HS-27A (cell line): Measurements from ENCODE around the gene MYOD1.

Experiments
- DNase-seq: peaks from one replicate; pipeline ENCODE4 v3.0.0-alpha.2; 2012; ENCODE audit warnings: low read depth, missing footprints

MYOD1 gene

DNA sequence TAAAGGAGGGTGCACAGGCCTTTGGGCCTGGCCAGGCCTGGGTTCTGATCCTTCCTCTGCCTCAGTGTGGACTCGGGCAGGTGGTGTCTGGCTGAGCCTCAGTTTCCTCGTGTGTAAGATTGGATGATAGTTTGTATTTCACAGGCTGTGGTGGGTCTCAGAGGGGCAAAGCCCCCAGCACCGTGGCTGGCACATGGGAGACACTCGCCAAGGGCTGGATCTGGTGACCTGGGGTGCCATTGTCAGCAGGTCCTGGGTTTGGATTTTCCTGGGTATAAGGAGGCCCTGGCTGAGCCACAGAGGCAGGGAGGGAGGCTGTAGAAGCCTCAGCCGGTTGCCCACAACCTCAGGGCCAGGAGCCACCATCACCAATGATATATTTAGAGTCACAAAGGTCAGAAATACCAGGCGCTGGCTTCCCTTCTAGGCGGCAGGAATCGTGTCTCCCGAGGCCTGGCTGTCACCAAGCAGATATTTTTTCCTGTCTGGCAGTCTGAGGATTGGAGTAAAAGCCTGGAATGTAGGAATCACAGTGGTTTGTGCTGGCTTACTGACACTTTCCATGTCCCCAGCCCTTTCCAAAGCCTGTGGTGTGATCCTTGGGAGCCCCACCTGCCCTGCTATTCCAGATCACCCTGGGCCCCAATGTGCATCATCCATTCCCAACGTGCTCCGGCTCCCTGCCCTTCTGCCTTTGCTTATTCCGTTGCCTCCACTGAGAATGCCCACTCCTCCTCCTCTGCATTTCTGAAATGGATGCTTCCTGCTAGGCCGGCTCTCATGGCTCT is 30.8 kb downstream of the MYOD1 start:
- DNase-seq, result no peak

DNA sequence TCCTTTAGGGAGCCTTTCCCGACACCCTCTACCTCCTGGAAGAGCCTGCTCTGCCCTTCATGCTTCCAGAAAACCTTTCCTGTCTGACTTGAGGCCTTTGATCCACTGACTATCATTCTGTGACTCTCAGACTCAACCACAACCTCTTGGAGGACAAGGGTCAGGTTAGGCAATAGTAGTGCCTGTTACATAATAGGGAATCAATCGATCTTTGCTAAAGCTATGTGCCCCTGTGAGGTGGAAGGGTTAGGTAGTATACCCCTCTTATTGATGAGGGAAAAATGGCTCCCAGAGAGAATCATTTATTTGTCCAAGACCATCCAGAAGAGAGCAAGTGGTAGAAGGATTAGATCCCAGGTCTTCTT is 31.4 kb downstream of the MYOD1 start:
- DNase-seq, result no peak

DNA sequence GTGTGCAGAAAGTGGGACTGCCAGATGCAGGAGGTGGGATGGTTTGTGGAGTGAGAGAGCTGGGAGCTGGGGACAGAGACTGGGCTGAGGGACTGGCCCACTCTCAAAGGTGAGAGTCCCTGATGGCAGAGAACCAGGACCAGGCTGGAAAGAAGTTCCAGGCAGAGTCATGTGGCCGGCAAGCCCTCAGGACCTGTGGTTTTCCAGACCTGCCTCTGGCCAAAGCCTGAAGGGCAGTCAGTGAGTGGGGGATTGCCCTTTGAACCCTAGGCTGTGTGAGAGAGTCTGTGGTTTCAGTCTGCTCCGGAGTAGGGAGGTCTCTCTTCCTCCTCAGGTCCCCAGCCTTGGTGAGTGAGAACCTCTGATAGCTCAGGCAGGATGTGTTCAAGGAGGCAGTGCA is 32.2 kb downstream of the MYOD1 start:
- no peak for DNase-seq

DNA sequence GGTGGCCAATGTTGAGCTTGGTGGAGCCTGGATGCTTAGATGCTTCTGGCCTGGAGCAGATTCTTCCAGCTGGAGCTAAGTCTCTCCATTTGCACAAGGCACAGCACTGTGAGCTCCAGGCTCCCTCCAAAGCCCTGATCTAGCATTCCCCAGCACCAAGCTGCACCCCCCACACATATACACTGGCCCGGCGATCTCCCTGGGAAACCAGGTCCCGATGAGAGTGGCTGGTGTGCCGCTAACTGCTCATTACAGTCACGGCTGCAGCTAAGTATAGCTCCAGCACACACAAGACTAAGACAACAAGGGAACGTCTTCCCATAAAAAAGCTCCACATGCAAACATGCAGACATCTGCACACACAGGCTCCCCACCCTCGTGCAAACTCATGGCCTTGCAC is 32.8 kb downstream of the MYOD1 start:
- DNase-seq, result no peak

DNA sequence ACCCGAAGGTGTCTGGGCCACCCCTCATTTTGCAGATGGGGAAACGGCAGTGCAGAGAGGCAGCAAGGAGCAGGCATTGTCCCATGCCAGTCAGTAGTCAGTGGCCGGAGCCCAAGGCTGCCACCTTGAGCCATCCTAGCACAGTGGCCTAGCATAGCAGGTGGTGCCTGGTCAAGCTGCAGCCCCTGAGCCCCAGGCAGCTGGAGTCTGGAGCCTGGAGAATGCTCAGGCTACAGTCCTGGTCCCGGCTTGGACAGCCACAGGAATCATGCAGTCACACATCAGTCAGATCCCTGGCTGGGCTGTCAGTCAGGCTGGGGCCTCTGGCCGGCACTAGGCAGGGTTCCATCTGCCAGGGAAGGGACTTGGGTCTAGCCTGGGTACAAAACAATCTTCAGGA is 33.8 kb downstream of the MYOD1 start:
- no peak for DNase-seq

DNA sequence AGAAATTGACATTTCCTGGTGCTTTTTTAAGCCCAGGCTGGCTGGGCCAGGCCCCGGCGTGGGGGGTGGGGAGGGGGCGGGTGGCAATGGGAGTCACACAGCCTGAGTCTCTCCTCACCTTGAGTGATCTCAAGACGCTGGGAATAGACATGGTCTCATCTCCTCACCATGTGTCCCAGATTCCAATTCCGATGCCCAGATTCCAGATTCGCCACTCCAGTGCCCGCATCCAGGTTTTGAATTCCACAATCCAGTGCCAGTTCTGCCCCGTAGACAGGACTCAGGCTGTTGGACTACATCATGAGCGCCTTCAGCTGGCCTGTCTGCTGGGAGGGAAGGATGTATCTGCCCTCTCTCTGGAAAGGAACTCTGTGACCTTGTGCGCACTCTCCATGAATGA is 34.3 kb downstream of the MYOD1 start:
- DNase-seq, result no peak

DNA sequence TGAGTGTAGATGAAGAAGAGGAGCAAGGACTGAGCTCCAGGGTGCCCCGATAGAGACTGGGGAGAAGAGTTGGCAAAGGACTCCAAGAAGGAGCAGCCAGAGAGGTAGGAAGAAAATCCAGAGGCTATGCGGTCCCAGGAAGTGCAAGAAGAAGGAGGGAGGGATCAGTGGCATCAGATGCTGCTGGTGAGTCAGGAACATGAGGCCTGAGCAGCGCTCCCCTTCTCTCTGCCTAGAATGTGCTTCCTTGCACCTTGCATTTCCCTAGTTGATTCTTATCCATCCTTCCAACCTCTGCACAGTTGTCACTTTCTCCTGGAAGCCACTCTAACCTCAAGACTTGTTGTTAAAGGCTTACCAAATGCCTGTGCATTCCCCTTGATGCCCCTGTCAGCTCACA is 36.5 kb downstream of the MYOD1 start:
- no peak for DNase-seq

DNA sequence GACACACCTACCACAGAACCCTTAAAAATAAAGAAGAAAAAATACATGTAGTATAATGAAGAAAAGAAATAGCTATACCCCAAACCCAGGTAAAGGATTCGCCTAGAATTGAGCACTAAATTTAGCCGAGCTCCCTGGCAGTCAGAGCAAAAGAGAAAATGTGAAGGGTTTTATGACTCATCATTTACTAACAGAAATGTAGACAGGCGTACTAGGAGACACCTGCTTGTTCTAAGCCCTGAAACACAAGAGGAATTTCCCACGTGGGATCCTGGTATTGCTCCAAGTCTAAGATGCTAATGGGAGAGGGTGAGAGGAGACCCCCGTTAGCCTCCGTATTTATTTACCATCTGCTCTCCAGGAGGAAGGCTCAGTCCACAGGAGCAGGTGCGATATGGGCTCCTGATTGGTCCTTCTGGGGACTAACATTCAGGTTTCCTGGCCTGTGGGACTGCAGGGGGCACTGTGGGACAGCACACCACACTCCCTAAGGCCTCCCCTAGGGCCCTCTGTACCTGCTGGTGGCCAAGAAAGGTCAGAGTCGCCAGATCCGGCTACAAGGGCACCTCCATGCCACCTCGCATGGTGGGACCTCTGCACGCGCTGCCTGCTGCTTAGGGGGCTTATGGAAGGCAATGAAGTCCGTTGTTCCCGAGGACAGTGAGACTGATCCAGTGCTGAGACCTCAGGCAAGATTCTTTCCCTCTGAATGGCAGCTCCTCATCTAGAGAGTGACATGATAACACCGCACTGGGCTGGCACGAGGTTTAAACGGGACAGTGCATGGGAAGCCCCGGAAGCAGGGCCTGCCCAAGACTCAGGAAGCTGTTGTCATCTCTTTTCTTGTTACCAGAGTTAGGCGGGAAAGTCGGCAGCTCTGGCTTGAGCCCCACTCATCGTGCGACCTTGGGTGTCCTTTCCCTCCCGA is 41.0 kb downstream of the MYOD1 start:
- peak; percentile 15 for DNase-seq

DNA sequence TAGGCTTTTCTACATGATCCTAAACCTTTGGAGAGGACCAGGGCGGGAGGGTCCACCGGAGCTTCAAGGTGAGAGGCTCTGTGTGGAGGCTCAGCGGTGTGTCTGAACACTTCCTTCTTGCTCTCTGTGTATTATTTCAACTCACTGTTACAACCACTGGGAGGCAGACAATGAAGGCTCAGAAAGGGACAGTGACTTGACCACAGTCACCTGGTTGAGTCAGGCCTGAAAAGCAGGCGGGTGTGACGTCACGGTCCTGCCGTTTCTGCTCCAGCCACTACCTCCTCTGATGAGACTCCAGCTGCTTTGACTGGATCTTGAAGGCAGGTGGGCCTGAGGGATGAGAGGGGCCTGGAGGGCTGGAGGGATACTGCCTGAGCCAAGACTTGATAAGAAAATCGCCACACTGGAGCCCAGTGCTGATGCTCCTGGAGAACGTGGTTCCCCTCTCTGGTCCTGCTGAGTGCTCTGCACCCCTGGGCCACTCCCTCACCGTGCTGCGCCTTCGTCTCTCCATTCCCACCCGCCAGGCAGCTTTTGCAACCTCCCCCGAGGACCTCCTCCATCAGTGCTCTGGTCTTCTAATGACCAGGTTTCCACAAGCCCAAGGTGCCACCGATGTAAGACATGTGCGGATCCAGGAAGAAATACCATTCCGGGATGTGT is 43.1 kb downstream of the MYOD1 start:
- DNase-seq, result no peak

DNA sequence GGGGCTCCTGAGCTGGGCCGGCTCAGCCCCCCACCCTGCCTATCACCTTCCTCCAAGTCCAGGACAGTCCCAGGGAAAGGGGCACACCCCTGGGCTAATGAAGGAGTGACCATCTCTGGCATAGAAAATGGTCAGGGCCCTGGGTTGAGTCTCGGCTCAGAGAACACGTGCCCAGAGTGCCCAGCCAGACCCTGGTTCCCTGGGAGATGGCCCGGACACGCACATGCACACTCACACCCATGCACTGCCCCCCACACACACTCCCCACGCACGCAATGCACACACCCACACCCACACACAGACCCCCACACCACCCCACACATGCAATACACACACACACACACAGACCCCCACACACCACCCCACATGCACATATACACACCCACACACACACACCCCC is 43.9 kb downstream of the MYOD1 start:
- no peak for DNase-seq

DNA sequence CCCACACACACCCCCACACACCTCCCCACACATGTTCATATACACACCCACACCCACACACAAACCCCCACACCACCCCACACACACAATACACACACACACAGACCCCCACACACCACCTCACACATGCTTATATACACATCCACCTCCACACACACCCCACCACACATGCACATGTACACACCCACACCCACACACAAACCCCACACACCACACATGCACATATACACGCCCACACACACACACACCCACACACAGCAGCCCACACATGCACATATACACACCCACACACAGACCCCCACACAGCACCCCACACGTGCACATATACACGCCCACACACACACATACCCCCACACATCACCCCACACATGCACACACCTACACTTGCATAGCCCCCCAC is 44.3 kb downstream of the MYOD1 start:
- DNase-seq, result no peak

DNA sequence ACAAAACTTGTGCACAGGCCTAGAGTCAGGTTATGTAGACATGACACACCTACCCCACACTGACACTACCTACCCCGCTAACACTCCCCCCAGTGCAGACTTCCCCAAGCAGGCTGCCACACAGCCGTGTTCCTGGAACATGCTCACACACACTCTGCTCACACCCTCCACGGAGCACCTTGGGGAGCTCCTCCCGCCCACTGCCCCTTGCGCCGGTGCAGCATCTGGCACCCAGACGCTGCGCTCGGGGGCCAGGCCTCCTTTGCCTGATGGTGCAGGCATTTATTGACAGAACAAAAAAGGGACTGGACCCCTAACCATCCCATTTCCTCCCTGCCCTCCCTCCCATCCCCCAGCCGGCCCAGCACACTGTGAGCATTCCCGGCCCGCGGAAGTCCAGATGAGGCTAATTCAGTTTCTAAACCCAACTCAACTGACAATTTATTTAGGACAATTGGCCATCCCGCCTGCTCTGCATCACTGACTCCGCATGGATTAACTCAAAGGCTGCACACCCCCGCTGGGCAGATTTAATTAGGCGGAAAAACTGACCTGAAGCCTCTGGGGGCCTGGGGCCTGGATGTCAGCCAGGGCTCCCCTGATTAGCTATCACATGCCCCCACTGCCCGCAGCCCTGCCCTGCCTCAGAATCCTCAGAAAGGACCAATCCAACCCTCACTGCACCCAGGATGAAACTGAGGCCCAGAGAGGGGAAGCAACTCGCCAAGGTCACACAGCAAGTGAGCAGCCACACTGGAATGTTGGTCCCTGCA is 45.3 kb downstream of the MYOD1 start:
- no peak for DNase-seq

DNA sequence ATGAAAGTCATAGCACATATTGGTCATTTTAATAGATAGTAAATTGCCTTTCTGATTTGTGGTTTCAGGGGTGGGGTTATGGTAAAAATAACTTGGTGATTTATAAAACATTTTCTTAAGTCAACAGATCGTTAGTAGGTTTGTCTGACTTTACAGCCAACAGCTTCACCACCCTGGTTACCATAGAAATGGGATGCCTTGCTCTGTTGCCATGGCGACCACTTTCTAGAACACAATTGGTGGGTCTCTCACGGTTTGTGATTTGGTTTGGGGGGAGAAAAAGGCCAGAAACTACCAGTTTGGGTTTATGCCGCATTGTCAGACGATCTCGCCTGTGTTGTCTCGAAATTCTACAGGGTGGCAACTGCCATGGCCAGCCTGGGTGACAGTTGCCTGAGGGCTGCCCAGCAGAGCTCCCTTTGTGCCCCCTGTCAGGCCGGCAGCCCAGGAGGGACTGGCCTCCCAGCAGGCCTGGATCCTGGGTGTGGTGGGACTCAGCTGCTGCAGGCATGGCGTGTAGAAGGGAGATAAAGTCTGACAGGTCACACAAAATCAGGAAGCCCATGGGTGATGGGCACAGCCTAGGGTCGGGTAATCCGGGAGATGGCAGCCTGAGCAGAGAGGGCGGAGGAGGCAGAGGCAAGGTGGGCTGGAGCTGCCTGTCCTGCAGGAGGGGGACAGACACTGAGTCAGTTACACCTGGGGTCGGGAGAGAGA is 46.1 kb downstream of the MYOD1 start:
- no peak for DNase-seq

DNA sequence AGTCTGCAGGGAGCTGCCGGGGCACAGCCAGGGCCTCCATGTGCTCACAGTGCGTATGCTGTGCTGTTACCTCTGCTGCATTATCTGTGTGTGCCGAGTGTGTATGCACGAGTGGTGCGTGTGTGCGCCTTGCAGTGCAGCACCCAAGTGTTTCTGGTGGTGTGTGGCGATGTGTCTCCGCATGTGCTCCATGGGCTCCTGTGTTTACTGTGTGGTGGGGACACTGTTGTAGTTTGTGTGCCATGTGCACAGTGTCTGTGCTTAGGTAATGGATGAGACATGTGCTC is 46.6 kb downstream of the MYOD1 start:
- DNase-seq, result no peak

DNA sequence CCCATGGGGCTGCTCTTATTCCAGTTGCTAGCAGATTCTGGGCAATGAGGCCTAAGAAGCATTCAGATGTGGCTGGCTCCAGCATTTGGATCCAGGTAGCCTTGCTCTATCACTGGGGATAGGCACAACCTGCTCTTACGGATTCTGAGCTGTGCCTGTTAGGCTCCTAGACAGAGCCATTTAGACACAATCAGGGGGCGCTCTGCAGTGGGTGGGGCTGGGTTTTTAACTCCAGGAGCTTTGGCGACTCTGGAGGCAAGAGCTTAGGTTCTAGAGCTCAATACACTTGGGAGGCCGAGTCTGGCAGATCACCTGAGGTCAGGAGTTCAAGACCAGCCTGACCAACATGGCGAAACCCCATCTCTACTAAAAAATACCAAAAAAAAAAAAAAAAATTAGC is 47.2 kb downstream of the MYOD1 start:
- DNase-seq, result no peak

DNA sequence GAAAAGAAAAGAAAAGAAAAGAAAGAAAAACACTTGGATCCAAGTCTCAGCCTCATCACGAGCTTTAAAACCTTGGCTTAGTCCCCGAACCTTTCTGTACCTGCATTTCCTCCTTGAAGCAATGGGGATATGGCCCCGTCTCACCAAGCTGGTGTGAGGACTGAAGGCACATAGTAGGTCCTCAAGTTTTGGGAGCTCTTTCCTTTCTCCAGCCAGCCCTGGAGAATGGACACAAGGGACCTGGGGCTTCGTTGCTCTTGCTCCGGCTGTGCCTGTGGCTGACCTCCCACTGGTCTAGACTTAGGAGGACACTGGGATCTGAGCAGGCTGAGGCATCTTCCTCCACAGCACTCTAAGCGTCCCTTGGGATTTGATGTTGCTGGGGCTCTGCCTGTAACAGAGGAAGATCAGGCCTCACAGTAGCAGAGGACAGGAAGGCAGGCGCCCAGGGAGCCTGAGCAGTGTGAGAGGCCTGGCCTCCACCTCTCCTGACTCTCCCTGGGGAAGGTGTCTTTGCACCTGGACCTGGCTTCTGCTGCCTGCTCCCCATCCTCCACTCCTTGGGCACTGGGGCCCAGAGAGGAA is 48.0 kb downstream of the MYOD1 start:
- no peak for DNase-seq

DNA sequence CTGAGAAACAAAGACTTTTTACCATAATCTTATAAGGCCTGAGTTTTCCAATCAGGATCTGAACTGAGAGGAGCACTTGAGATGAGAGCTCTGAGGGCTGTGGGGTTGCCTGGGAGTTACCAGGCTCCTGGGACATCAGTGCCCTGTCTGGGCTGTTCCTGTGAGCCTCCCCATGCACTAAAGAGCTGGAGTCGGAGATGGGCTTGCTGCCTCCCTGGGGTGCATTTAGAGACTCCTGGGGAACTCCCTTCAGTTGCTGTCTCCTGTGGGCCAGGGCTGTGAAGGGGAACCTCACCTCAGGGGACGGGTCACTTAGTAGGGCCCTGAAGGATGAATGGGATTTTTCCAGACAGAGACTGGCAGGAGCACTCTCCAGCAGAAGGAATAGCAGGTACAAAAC is 48.5 kb downstream of the MYOD1 start:
- DNase-seq, result no peak

DNA sequence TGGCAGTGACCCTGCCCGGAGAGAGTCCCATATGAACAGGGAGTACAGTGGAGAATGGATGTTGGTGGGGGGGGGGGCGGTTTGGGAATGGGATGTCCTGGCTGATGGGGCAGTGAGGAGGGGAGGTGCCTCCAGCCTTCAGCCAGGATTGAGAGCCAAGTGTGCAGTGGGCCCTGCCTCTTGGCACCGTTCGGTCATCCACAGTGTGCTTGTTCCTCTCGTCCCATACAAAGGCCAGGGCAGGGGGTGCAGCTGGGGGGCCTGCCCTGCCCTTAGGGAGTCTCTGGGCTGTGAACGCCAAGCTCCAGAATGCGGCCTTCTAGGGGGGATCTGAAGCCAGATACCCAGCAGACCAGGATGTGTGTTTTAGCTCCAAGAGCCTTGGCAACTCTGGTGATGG is 49.2 kb downstream of the MYOD1 start:
- DNase-seq, result no peak

DNA sequence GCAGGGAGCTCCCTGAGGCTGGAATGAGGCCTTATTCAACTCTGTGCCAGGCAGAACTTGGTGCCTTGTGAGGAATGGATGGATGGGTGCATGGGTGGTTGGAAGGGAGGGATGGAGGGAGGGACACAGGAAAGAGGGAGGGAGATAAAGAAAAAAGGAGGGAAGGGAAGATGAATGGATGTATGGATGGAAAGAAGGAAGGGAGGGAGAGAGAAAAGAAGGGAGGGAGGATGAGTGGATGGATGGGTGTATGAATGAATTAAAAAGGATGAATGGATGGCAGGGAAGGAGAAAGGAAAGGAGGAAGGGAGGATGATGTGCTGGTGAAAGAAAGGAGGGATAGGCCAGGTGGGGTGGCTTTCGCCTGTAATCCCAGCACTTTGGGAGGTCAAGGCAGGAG is 49.8 kb downstream of the MYOD1 start:
- no peak for DNase-seq

DNA sequence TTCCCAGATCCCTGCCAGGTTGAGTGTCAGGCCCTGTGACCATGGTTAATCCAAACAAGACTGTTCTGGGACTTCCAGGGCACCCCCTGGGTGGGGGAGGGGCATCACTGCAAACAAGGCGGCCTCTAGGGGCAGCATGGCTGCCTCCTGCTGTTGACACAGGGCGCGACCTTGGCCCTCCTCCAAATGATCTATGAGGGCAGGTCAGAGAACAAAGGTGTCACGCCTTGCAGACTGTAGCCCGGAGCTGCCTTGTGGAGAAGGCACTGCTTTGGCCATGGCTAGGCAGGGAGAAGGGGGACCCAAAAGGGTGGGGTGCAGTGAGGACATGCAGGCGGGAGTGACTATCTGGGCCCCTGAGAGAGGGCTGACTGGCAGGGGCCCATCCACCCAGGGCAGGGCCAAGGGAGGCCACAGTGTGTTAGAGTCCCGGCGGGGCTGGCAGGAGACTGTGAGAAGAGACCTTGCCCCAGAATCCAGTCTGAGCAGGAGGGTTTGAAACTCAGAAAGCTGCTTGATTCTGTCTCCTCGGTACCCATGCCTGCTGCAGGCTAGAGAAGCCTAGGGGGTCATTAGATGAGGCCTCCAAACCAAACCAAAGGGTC is 50.8 kb downstream of the MYOD1 start:
- no peak for DNase-seq

DNA sequence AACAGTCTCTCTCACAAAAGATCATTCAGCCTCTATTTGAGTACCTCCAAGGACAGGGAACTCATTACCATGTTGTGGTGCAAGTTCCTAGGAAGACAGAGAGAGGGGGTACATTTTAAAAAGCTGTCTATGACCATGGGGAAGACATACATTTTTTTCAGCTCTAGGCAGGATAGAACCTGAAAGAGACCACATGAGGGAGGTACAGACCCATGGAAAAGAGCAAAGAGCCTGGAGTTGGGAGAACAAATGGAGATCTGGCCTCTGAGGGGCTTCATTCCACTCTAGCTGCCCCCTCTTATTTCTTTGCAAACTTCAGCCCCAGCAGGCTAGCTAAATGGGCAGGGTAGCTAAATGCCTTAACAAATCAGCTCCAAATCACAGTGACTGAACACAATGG is 51.5 kb downstream of the MYOD1 start:
- DNase-seq, result no peak
